ENCODE data around the gene USP13.

DNA sequence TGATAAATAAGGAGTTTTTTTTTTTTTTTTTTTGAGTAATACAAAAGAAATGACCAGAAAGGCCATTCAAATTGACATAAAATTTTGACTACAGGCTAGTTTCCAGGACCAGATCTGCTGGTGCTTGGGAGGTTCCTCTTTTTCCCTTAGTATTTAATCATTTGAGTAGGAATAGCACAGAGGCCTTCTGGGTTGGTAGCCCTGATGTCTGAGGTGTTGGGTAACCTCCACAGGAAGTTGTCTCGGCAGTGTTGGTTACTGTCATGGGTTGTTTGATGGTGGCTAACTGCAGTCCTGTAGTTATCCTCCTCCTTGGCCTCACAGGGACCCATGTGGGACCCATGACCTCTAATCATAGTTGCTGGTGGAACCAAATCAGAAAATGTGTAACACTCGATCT, 91.1 kb downstream of the USP13 start:
- TF ChIP-seq, protein P1, sequence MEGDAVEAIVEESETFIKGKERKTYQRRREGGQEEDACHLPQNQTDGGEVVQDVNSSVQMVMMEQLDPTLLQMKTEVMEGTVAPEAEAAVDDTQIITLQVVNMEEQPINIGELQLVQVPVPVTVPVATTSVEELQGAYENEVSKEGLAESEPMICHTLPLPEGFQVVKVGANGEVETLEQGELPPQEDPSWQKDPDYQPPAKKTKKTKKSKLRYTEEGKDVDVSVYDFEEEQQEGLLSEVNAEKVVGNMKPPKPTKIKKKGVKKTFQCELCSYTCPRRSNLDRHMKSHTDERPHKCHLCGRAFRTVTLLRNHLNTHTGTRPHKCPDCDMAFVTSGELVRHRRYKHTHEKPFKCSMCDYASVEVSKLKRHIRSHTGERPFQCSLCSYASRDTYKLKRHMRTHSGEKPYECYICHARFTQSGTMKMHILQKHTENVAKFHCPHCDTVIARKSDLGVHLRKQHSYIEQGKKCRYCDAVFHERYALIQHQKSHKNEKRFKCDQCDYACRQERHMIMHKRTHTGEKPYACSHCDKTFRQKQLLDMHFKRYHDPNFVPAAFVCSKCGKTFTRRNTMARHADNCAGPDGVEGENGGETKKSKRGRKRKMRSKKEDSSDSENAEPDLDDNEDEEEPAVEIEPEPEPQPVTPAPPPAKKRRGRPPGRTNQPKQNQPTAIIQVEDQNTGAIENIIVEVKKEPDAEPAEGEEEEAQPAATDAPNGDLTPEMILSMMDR (IDR thresholded peaks at IDR 0.05): no peak
- TF ChIP-seq, protein P2, sequence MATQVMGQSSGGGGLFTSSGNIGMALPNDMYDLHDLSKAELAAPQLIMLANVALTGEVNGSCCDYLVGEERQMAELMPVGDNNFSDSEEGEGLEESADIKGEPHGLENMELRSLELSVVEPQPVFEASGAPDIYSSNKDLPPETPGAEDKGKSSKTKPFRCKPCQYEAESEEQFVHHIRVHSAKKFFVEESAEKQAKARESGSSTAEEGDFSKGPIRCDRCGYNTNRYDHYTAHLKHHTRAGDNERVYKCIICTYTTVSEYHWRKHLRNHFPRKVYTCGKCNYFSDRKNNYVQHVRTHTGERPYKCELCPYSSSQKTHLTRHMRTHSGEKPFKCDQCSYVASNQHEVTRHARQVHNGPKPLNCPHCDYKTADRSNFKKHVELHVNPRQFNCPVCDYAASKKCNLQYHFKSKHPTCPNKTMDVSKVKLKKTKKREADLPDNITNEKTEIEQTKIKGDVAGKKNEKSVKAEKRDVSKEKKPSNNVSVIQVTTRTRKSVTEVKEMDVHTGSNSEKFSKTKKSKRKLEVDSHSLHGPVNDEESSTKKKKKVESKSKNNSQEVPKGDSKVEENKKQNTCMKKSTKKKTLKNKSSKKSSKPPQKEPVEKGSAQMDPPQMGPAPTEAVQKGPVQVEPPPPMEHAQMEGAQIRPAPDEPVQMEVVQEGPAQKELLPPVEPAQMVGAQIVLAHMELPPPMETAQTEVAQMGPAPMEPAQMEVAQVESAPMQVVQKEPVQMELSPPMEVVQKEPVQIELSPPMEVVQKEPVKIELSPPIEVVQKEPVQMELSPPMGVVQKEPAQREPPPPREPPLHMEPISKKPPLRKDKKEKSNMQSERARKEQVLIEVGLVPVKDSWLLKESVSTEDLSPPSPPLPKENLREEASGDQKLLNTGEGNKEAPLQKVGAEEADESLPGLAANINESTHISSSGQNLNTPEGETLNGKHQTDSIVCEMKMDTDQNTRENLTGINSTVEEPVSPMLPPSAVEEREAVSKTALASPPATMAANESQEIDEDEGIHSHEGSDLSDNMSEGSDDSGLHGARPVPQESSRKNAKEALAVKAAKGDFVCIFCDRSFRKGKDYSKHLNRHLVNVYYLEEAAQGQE (IDR thresholded peaks at IDR 0.05; ENCODE audit: insufficient read depth in 1 of 2, low read depth in 2 of 2, low read length in 1 of 2): no peak
- TF ChIP-seq POLR2AphosphoS5 (IDR thresholded peaks at IDR 0.05; ENCODE audit: low read depth, low read length) (no peak), TCF7L2 (IDR thresholded peaks at IDR 0.05; ENCODE audit: low read depth, low read length) (no peak), SIN3A (IDR thresholded peaks at IDR 0.05; ENCODE audit: borderline replicate concordance, insufficient read depth, low read depth, low read length) (no peak)
